HepG2 (cell line): Measurements from ENCODE around the gene DPT. TPM values are rescaled to one million over a fixed set of nuclear protein-coding genes. Genes with fewer than 3 reads are reported as not detected.

Source experiments
- ASH2L ChIP-seq: fragments of 300-600, 200-600 bp; sonication (generic); IDR thresholded peaks from 2 replicates; pipeline ENCODE4 v1.7.0; 2017; ENCODE audit warnings: low read depth, mild to moderate bottlenecking, moderate library complexity, mixed read lengths, low read length; ENCODE audit not compliant: insufficient read length
- CREB1 ChIP-seq, 2 experiments: fragments of 450-650 bp in 1 of 2; IDR thresholded peaks; 2 replicates each; pipeline ENCODE4 v1.6.1; 2016 to 2017; ENCODE audit warnings: control low read depth in 1 of 2, mild to moderate bottlenecking in 1 of 2, missing compliant biosample characterization in 1 of 2, missing genetic modification characterization in 1 of 2
- HMG20B ChIP-seq: conservative IDR thresholded peaks from 2 replicates; pipeline ENCODE4 v1.6.1; 2016; ENCODE audit warnings: missing genetic modification reagents, missing compliant biosample characterization
- KAT7 ChIP-seq: IDR thresholded peaks from 2 replicates; pipeline ENCODE4 v1.6.1; 2018; ENCODE audit warnings: borderline replicate concordance, missing compliant biosample characterization
- MIXL1 ChIP-seq: IDR thresholded peaks from 2 replicates; pipeline ENCODE4 v1.6.1; 2016
- NCOA1 ChIP-seq: sonication (generic); formaldehyde crosslinking; IDR thresholded peaks from 2 replicates; pipeline ENCODE4 v1.9.0; 2021; ENCODE audit warnings: missing genetic modification reagents
- NFE2 ChIP-seq: sonication (generic); formaldehyde crosslinking; IDR thresholded peaks from 2 replicates; pipeline ENCODE4 v1.4.0; 2020; ENCODE audit warnings: missing genetic modification reagents
- YEATS2 ChIP-seq: sonication (generic); formaldehyde crosslinking; IDR thresholded peaks from 2 replicates; pipeline ENCODE4 v1.4.0; 2020; ENCODE audit warnings: missing genetic modification reagents, borderline replicate concordance
- ZFP36 ChIP-seq: fragments of 150-350 bp; IDR thresholded peaks from 2 replicates; pipeline ENCODE4 v1.6.1; 2018; ENCODE audit warnings: borderline replicate concordance, low read length, low read depth; ENCODE audit not compliant: partially characterized antibody
- ZNF251 ChIP-seq: sonication (generic); formaldehyde crosslinking; IDR thresholded peaks from 2 replicates; pipeline ENCODE4 v1.9.0; 2021; ENCODE audit warnings: mild to moderate bottlenecking, missing genetic modification reagents
- ZNF564 ChIP-seq: sonication (generic); formaldehyde crosslinking; IDR thresholded peaks from 2 replicates; pipeline ENCODE4 v1.8.1; 2023; ENCODE audit warnings: mild to moderate bottlenecking, missing genetic modification reagents
- ZNF570 ChIP-seq: sonication (generic); formaldehyde crosslinking; IDR thresholded peaks from 2 replicates; pipeline ENCODE4 v1.4.0; 2020; ENCODE audit warnings: mild to moderate bottlenecking, missing genetic modification reagents, borderline replicate concordance
- ZNF616 ChIP-seq: sonication (generic); formaldehyde crosslinking; IDR thresholded peaks from 2 replicates; pipeline ENCODE4 v1.5.0; 2020; ENCODE audit warnings: low read depth, mild to moderate bottlenecking, missing genetic modification reagents
- ZNF850 ChIP-seq: sonication (generic); formaldehyde crosslinking; conservative IDR thresholded peaks from 2 replicates; pipeline ENCODE4 v1.9.0; 2021; ENCODE audit warnings: mild to moderate bottlenecking, missing genetic modification reagents
- ZNF883 ChIP-seq: sonication (generic); formaldehyde crosslinking; IDR thresholded peaks from 2 replicates; pipeline ENCODE4 v1.5.1; 2020; ENCODE audit warnings: mild to moderate bottlenecking, missing genetic modification reagents; ENCODE audit errors: not compliant biosample characterization
- polyA plus RNA-seq, 8 experiments: library from polyadenylated mRNA; depleted of rRNA in 3 of 8; stranded (reverse) in 7 of 8; unstranded in 1 of 8; fragments of >200 nt; fragmentation: Illumina TruSeq in 4 of 8; extraction: Trizol in 4 of 8; gene quantifications; 2 replicates each; pipeline versions ENCODE4 v1.2.1 to v1.2.3, GENCODE V29; 2011 to 2016; ENCODE audit warnings: low read depth in 4 of 8, missing spikeins in 1 of 8, mixed read lengths in 1 of 8; ENCODE audit not compliant: insufficient read depth in 1 of 8
- total RNA-seq, 5 experiments: library from RNA; depleted of rRNA; stranded (reverse); fragments of >200 nt; fragmentation: Illumina TruSeq; extraction: Trizol; gene quantifications; 2 replicates each; pipeline ENCODE4 v1.2.3, GENCODE V29; 2016; ENCODE audit warnings: low read depth in 1 of 5
- TF ChIP-seq, protein P1 (sequence below): sonication (generic); formaldehyde crosslinking; IDR thresholded peaks from 2 replicates; pipeline ENCODE4 v1.8.1; 2022; ENCODE audit warnings: low read depth, mild to moderate bottlenecking, missing genetic modification reagents
- TF ChIP-seq, protein P2 (sequence below): sonication (generic); formaldehyde crosslinking; IDR thresholded peaks from 2 replicates; pipeline ENCODE4 v1.5.1; 2020; ENCODE audit warnings: missing genetic modification reagents, mild to moderate bottlenecking, borderline replicate concordance
- TF ChIP-seq, protein P3 (sequence below): IDR thresholded peaks from 2 replicates; pipeline ENCODE4 v1.6.1; 2012; ENCODE audit warnings: low read depth, low read length, improper control_type of control experiment
- TF ChIP-seq, protein P4 (sequence below): fragments of 450-650 bp; IDR thresholded peaks from 2 replicates; pipeline ENCODE4 v1.6.1; 2016
- TF ChIP-seq, protein P5 (sequence below): IDR thresholded peaks from 2 replicates; pipeline ENCODE4 v1.6.1; 2016

The DPT gene
- total and polyA plus RNA-seq, 2 of the 13 experiments (the other 11 are each of a cell fraction or from before 2014, with no cell fraction given) = 0.04 TPM; not detected in 1

- TF ChIP-seq, protein P1, sequence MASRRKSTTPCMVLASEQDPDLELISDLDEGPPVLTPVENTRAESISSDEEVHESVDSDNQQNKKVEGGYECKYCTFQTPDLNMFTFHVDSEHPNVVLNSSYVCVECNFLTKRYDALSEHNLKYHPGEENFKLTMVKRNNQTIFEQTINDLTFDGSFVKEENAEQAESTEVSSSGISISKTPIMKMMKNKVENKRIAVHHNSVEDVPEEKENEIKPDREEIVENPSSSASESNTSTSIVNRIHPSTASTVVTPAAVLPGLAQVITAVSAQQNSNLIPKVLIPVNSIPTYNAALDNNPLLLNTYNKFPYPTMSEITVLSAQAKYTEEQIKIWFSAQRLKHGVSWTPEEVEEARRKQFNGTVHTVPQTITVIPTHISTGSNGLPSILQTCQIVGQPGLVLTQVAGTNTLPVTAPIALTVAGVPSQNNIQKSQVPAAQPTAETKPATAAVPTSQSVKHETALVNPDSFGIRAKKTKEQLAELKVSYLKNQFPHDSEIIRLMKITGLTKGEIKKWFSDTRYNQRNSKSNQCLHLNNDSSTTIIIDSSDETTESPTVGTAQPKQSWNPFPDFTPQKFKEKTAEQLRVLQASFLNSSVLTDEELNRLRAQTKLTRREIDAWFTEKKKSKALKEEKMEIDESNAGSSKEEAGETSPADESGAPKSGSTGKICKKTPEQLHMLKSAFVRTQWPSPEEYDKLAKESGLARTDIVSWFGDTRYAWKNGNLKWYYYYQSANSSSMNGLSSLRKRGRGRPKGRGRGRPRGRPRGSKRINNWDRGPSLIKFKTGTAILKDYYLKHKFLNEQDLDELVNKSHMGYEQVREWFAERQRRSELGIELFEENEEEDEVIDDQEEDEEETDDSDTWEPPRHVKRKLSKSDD (CRISPR knock-in tag) = no peak; the same call in 1 of the 2 replicates
- TF ChIP-seq ZNF564 = no peak
- TF ChIP-seq, protein P2, sequence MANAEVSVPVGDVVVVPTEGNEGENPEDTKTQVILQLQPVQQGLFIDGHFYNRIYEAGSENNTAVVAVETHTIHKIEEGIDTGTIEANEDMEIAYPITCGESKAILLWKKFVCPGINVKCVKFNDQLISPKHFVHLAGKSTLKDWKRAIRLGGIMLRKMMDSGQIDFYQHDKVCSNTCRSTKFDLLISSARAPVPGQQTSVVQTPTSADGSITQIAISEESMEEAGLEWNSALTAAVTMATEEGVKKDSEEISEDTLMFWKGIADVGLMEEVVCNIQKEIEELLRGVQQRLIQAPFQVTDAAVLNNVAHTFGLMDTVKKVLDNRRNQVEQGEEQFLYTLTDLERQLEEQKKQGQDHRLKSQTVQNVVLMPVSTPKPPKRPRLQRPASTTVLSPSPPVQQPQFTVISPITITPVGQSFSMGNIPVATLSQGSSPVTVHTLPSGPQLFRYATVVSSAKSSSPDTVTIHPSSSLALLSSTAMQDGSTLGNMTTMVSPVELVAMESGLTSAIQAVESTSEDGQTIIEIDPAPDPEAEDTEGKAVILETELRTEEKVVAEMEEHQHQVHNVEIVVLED = no peak
- TF ChIP-seq ZNF251 (CRISPR knock-in tag) = no peak
- TF ChIP-seq NCOA1 (CRISPR knock-in tag) = no peak
- no peak for TF ChIP-seq KAT7 (CRISPR knock-in tag)
- no peak for TF ChIP-seq ZNF850 (CRISPR knock-in tag)
- TF ChIP-seq ZFP36 = no peak
- TF ChIP-seq, protein P3, sequence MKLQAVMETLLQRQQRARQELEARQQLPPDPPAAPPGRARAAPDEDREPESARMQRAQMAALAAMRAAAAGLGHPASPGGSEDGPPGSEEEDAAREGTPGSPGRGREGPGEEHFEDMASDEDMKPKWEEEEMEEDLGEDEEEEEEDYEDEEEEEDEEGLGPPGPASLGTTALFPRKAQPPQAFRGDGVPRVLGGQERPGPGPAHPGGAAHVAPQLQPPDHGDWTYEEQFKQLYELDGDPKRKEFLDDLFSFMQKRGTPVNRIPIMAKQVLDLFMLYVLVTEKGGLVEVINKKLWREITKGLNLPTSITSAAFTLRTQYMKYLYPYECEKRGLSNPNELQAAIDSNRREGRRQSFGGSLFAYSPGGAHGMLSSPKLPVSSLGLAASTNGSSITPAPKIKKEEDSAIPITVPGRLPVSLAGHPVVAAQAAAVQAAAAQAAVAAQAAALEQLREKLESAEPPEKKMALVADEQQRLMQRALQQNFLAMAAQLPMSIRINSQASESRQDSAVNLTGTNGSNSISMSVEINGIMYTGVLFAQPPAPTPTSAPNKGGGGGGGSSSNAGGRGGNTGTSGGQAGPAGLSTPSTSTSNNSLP = peak; percentile 72
- TF ChIP-seq ASH2L = peak; percentile 63
- no peak for TF ChIP-seq ZNF570
- TF ChIP-seq MIXL1 = peak; percentile 43; the same call in 1 of the 2 replicates
- no peak for TF ChIP-seq HMG20B (CRISPR knock-in tag)
- no peak for TF ChIP-seq CREB1 (IDR thresholded peaks at IDR 0.05)
- 0 out of 2 replicates have a peak, but pooled peaks have one; percentile 28 for TF ChIP-seq CREB1 (CRISPR knock-in tag; IDR thresholded peaks at IDR 0.05)
- TF ChIP-seq, protein P4, sequence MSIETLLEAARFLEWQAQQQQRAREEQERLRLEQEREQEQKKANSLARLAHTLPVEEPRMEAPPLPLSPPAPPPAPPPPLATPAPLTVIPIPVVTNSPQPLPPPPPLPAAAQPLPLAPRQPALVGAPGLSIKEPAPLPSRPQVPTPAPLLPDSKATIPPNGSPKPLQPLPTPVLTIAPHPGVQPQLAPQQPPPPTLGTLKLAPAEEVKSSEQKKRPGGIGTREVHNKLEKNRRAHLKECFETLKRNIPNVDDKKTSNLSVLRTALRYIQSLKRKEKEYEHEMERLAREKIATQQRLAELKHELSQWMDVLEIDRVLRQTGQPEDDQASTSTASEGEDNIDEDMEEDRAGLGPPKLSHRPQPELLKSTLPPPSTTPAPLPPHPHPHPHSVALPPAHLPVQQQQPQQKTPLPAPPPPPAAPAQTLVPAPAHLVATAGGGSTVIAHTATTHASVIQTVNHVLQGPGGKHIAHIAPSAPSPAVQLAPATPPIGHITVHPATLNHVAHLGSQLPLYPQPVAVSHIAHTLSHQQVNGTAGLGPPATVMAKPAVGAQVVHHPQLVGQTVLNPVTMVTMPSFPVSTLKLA = no peak
- no peak for TF ChIP-seq YEATS2 (CRISPR knock-in tag)
- TF ChIP-seq, protein P5, sequence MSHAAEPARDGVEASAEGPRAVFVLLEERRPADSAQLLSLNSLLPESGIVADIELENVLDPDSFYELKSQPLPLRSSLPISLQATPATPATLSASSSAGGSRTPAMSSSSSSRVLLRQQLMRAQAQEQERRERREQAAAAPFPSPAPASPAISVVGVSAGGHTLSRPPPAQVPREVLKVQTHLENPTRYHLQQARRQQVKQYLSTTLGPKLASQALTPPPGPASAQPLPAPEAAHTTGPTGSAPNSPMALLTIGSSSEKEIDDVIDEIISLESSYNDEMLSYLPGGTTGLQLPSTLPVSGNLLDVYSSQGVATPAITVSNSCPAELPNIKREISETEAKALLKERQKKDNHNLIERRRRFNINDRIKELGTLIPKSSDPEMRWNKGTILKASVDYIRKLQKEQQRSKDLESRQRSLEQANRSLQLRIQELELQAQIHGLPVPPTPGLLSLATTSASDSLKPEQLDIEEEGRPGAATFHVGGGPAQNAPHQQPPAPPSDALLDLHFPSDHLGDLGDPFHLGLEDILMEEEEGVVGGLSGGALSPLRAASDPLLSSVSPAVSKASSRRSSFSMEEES = 0 out of 2 replicates have a peak, but pooled peaks have one; percentile 40
- TF ChIP-seq ZNF616 (CRISPR knock-in tag) = no peak
- no peak for TF ChIP-seq ZNF883 (CRISPR knock-in tag)
- TF ChIP-seq NFE2 (CRISPR knock-in tag) = no peak
Observed at GRCh38 chr1:168688644-168689326, 40.2 kb downstream of the DPT start (continued).
